SK-N-SH treated with all-trans-retinoic acid at 6 μM for 48 hours (cell line): ENCODE data around the gene CALY.

Experiments
- ATAC-seq: fragments of 200-7000 bp; cut with Tn5 transposase; 3 replicates; pipeline ENCODE4 v1.9.1; 2020; ENCODE audit warnings: mild to moderate bottlenecking, moderate library complexity
- CREB5 ChIP-seq: fragments of 250-450 bp; sonication (Bioruptor Pico); IDR thresholded peaks from 2 replicates; pipeline ENCODE4 v1.5.1; 2020; ENCODE audit warnings: low read depth, mild to moderate bottlenecking, moderate library complexity
- CSDC2 ChIP-seq: fragments of 250-450 bp; sonication (Bioruptor Pico); IDR thresholded peaks from 2 replicates; pipeline ENCODE4 v1.5.0; 2020; ENCODE audit warnings: mild to moderate bottlenecking, moderate library complexity
- ESRRG ChIP-seq: fragments of 250-450 bp; sonication (Bioruptor Pico); IDR thresholded peaks from 2 replicates; pipeline ENCODE4 v1.6.1; 2021; ENCODE audit warnings: mild to moderate bottlenecking
- GLIS3 ChIP-seq: fragments of 250-450 bp; sonication (Bioruptor Pico); IDR thresholded peaks from 2 replicates; pipeline ENCODE4 v1.5.0; 2020; ENCODE audit warnings: mild to moderate bottlenecking, moderate library complexity
- OSR1 ChIP-seq: fragments of 250-450 bp; sonication (Bioruptor Pico); IDR thresholded peaks from 2 replicates; pipeline ENCODE4 v1.8.0; 2022; ENCODE audit warnings: moderate library complexity, mild to moderate bottlenecking, inconsistent platforms
- PATZ1 ChIP-seq: fragments of 250-450 bp; sonication (Bioruptor Pico); IDR thresholded peaks from 2 replicates; pipeline ENCODE4 v1.8.0; 2020; ENCODE audit warnings: mild to moderate bottlenecking, moderate library complexity, borderline replicate concordance
- PPARA ChIP-seq: fragments of 250-450 bp; sonication (Bioruptor Pico); IDR thresholded peaks from 2 replicates; pipeline ENCODE4 v1.5.0; 2020; ENCODE audit warnings: mild to moderate bottlenecking, borderline replicate concordance
- SNAI2 ChIP-seq: fragments of 250-450 bp; sonication (Bioruptor Pico); IDR thresholded peaks from 2 replicates; pipeline ENCODE4 v1.5.0; 2020; ENCODE audit warnings: mild to moderate bottlenecking, moderate library complexity
- TCF4 ChIP-seq: fragments of 250-450 bp; sonication (Bioruptor Pico); IDR thresholded peaks from 2 replicates; pipeline ENCODE4 v1.8.0; 2021; ENCODE audit warnings: mild to moderate bottlenecking, moderate library complexity, borderline replicate concordance
- TOX ChIP-seq: fragments of 250-450 bp; sonication (Bioruptor Pico); IDR thresholded peaks from 2 replicates; pipeline ENCODE4 v1.8.0; 2021; ENCODE audit warnings: mild to moderate bottlenecking, moderate library complexity, borderline replicate concordance
- TSHZ2 ChIP-seq: fragments of 250-450 bp; sonication (Bioruptor Pico); IDR thresholded peaks from 2 replicates; pipeline ENCODE4 v1.5.0; 2020; ENCODE audit warnings: mild to moderate bottlenecking, moderate library complexity
- ZC3H10 ChIP-seq: fragments of 250-450 bp; sonication (Bioruptor Pico); IDR thresholded peaks from 2 replicates; pipeline ENCODE4 v1.5.1; 2021; ENCODE audit warnings: mild to moderate bottlenecking, moderate library complexity
- ZFP3 ChIP-seq: fragments of 250-450 bp; sonication (Bioruptor Pico); IDR thresholded peaks from 2 replicates; pipeline ENCODE4 v1.5.0; 2020; ENCODE audit warnings: mild to moderate bottlenecking, moderate library complexity
- ZFP30 ChIP-seq: fragments of 450-650 bp; formaldehyde crosslinking; IDR thresholded peaks from 2 replicates; pipeline ENCODE4 v1.5.0; 2022; ENCODE audit warnings: mild to moderate bottlenecking, moderate library complexity
- ZNF565 ChIP-seq: fragments of 450-650 bp; formaldehyde crosslinking; conservative IDR thresholded peaks from 2 replicates; pipeline ENCODE4 v1.5.0; 2020; ENCODE audit warnings: low read depth, mild to moderate bottlenecking, moderate library complexity
- ZNF70 ChIP-seq: fragments of 450-650 bp; formaldehyde crosslinking; IDR thresholded peaks from 2 replicates; pipeline ENCODE4 v1.5.0; 2020; ENCODE audit warnings: mild to moderate bottlenecking, moderate library complexity
- ZNF8 ChIP-seq: fragments of 450-650 bp; formaldehyde crosslinking; IDR thresholded peaks from 2 replicates; pipeline ENCODE4 v1.5.0; 2020; ENCODE audit warnings: mild to moderate bottlenecking, moderate library complexity
- TF ChIP-seq, protein P1 (sequence below): fragments of 250-450 bp; sonication (Bioruptor Pico); IDR thresholded peaks from 2 replicates; pipeline ENCODE4 v1.8.0; 2021; ENCODE audit warnings: low read depth, mild to moderate bottlenecking, moderate library complexity, borderline replicate concordance
- TF ChIP-seq, protein P2 (sequence below): fragments of 250-450 bp; sonication (Bioruptor Pico); IDR thresholded peaks from 2 replicates; pipeline ENCODE4 v1.5.1; 2021; ENCODE audit warnings: mild to moderate bottlenecking, moderate library complexity

Gene CALY

DNA sequence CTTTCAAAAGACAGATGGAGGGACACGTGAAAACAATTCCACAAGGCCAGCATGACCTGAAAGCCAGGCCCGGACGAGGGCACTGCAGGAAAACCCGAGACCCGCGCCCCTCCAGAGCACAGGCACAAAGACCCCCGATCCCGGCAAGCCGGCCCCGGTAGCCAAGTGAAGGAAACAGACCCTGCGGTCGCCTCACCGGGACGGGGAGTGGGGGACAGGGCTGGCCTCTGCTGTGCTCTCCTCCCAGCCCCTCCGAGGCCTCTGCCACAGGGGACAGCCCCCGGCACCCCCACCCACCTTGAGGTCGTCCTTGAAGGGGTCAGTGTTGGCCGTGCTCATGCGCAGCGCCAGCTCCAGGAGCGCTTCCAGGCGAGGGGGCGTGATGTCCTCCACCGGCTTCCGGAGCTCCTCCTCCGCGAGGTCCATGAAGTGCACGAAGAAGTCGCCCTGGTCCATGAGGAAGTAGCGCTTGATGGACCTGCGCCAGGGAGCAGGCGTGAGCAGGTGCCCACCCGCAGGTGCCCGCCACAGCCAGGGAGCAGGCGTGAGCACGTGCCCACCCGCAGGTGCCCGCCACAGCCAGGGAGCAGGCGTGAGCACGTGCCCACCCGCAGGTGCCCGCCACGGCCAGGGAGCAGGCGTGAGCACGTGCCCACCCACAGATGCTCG lies 48.7 kb downstream of the CALY start:
- ATAC-seq, result no peak
- TF ChIP-seq, protein P1, sequence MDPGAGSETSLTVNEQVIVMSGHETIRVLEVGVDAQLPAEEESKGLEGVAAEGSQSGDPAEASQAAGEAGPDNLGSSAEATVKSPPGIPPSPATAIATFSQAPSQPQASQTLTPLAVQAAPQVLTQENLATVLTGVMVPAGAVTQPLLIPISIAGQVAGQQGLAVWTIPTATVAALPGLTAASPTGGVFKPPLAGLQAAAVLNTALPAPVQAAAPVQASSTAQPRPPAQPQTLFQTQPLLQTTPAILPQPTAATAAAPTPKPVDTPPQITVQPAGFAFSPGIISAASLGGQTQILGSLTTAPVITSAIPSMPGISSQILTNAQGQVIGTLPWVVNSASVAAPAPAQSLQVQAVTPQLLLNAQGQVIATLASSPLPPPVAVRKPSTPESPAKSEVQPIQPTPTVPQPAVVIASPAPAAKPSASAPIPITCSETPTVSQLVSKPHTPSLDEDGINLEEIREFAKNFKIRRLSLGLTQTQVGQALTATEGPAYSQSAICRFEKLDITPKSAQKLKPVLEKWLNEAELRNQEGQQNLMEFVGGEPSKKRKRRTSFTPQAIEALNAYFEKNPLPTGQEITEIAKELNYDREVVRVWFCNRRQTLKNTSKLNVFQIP (CRISPR knock-in tag), result no peak
- TF ChIP-seq GLIS3 (CRISPR knock-in tag), result no peak
- TF ChIP-seq CREB5 (CRISPR knock-in tag), result no peak
- TF ChIP-seq ZNF565, result no peak
- no peak for TF ChIP-seq SNAI2 (CRISPR knock-in tag)
- TF ChIP-seq TOX, result no peak

GRCh38 chr10:133286366-133286765 lies 50.3 kb downstream of the CALY start:
- no peak for ATAC-seq
- TF ChIP-seq PATZ1 (CRISPR knock-in tag), result no peak
- no peak for TF ChIP-seq ESRRG
- no peak for TF ChIP-seq CREB5 (CRISPR knock-in tag)
- TF ChIP-seq TOX, result no peak
- TF ChIP-seq, protein P1 (CRISPR knock-in tag), result no peak
- no peak for TF ChIP-seq ZNF70 (CRISPR knock-in tag)
- no peak for TF ChIP-seq ZC3H10 (CRISPR knock-in tag)
- no peak for TF ChIP-seq TCF4 (CRISPR knock-in tag)
- TF ChIP-seq PPARA (CRISPR knock-in tag), result no peak
- TF ChIP-seq CSDC2, result no peak
- TF ChIP-seq, protein P2, sequence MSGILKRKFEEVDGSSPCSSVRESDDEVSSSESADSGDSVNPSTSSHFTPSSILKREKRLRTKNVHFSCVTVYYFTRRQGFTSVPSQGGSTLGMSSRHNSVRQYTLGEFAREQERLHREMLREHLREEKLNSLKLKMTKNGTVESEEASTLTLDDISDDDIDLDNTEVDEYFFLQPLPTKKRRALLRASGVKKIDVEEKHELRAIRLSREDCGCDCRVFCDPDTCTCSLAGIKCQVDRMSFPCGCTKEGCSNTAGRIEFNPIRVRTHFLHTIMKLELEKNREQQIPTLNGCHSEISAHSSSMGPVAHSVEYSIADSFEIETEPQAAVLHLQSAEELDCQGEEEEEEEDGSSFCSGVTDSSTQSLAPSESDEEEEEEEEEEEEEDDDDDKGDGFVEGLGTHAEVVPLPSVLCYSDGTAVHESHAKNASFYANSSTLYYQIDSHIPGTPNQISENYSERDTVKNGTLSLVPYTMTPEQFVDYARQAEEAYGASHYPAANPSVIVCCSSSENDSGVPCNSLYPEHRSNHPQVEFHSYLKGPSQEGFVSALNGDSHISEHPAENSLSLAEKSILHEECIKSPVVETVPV (CRISPR knock-in tag), result no peak
- TF ChIP-seq ZFP30, result no peak
- TF ChIP-seq ZNF565, result no peak
- TF ChIP-seq TSHZ2, result no peak
- TF ChIP-seq ZFP3, result no peak

- ATAC-seq, result no peak
- TF ChIP-seq PPARA (CRISPR knock-in tag) (no peak), ZFP3 (no peak), CREB5 (CRISPR knock-in tag) (no peak), ZNF8 (CRISPR knock-in tag) (no peak), OSR1 (no peak), ZNF70 (CRISPR knock-in tag) (no peak)
- TF ChIP-seq, protein P1 (CRISPR knock-in tag), result no peak
Measured at GRCh38 chr10:133285217-133285616, 51.5 kb downstream of the CALY start.
